Mesenchymal stem cell (in vitro differentiated cells and primary cell): ENCODE results near the gene EED.
A peak's percentile ranks its signal among the peaks of the same experiment; 100 is the strongest.
"Not testable (repeated sequence)": the region's sequence is repeated elsewhere in the genome, so short reads cannot be mapped to it uniquely, and the experiment has no call there.

Source experiments
- DNase-seq: peaks from one replicate; pipeline ENCODE4 v3.0.0-alpha.2; 2013
- H2AFZ ChIP-seq: one replicate; pipeline ENCODE4 v1.6.1; 2013; ENCODE audit warnings: low read depth, mild to moderate bottlenecking, control low read depth, inconsistent platforms, low read length, moderate library complexity
- H2AK5ac ChIP-seq: 2 replicates; pipeline ENCODE4 v1.6.1; 2013; ENCODE audit warnings: low read length, moderate library complexity, mild to moderate bottlenecking, inconsistent platforms; ENCODE audit not compliant: severe bottlenecking
- H2BK120ac ChIP-seq: one replicate; pipeline ENCODE4 v1.6.1; 2013; ENCODE audit warnings: low read depth, mild to moderate bottlenecking, inconsistent platforms, low read length, moderate library complexity
- H2BK12ac ChIP-seq, 2 experiments: one replicate each; pipeline ENCODE4 v1.6.1; 2013; ENCODE audit warnings: inconsistent platforms in 2 of 2, low read length in 2 of 2, mild to moderate bottlenecking in 2 of 2, moderate library complexity in 2 of 2, control low read depth in 1 of 2
- H2BK15ac ChIP-seq: one replicate; pipeline ENCODE4 v1.6.1; 2013; ENCODE audit warnings: mild to moderate bottlenecking, low read depth, inconsistent platforms; ENCODE audit not compliant: poor library complexity, severe bottlenecking
- H2BK5ac ChIP-seq: 2 replicates; pipeline ENCODE4 v1.6.1; 2013; ENCODE audit warnings: low read depth, mild to moderate bottlenecking, low read length, control low read depth, inconsistent platforms; ENCODE audit not compliant: poor library complexity, severe bottlenecking
- H3K14ac ChIP-seq, 2 experiments: one replicate each; pipeline ENCODE4 v1.6.1; 2013; ENCODE audit warnings: inconsistent platforms in 2 of 2, low read length in 2 of 2, control low read depth in 1 of 2, mild to moderate bottlenecking in 1 of 2, moderate library complexity in 1 of 2
- H3K18ac ChIP-seq, 2 experiments: one replicate each; pipeline ENCODE4 v1.6.1; 2013; ENCODE audit warnings: inconsistent platforms in 2 of 2, low read length in 2 of 2, control low read depth in 1 of 2, low read depth in 1 of 2, mild to moderate bottlenecking in 1 of 2
- H3K23ac ChIP-seq, 2 experiments: one replicate each; pipeline ENCODE4 v1.6.1; 2013; ENCODE audit warnings: inconsistent platforms in 2 of 2, low read length in 2 of 2, mild to moderate bottlenecking in 2 of 2, moderate library complexity in 2 of 2, control low read depth in 1 of 2
- H3K27ac ChIP-seq: 2 replicates; pipeline ENCODE4 v1.5.1; 2013; ENCODE audit warnings: mild to moderate bottlenecking, moderate library complexity, low read length, control low read depth, inconsistent platforms; ENCODE audit not compliant: poor library complexity, severe bottlenecking
- H3K27me3 ChIP-seq, 2 experiments: 2 replicates each; pipeline versions ENCODE4 v1.6.1 to v1.7.0; 2013; ENCODE audit warnings: low read length in 2 of 2, mild to moderate bottlenecking in 2 of 2, moderate library complexity in 2 of 2, control low read depth in 1 of 2, inconsistent platforms in 1 of 2; ENCODE audit not compliant: control insufficient read depth in 1 of 2, insufficient read depth in 1 of 2
- H3K36me3 ChIP-seq, 2 experiments: 2 replicates each; pipeline versions ENCODE4 v1.6.1 to v1.7.0; 2013; ENCODE audit warnings: low read length in 2 of 2, control low read depth in 1 of 2, inconsistent platforms in 1 of 2, low read depth in 1 of 2, mild to moderate bottlenecking in 1 of 2; ENCODE audit not compliant: insufficient read depth in 2 of 2, control insufficient read depth in 1 of 2
- H3K4ac ChIP-seq, 2 experiments: one replicate each; pipeline ENCODE4 v1.6.1; 2013; ENCODE audit warnings: inconsistent platforms in 2 of 2, low read length in 2 of 2, mild to moderate bottlenecking in 2 of 2, moderate library complexity in 2 of 2, control low read depth in 1 of 2, low read depth in 1 of 2
- H3K4me1 ChIP-seq: 2 replicates; pipeline ENCODE4 v1.6.1; 2013; ENCODE audit warnings: low read depth, low read length, control low read depth; ENCODE audit not compliant: control insufficient read depth, insufficient read depth
- H3K4me2 ChIP-seq: 2 replicates; pipeline ENCODE4 v1.6.1; 2013; ENCODE audit warnings: low read length, mild to moderate bottlenecking, inconsistent platforms; ENCODE audit not compliant: poor library complexity, severe bottlenecking
- H3K4me3 ChIP-seq, 2 experiments: 2 replicates each; pipeline versions ENCODE4 v1.5.1 to v1.7.0; 2013; ENCODE audit warnings: low read length in 2 of 2, mild to moderate bottlenecking in 2 of 2, control low read depth in 1 of 2, low read depth in 1 of 2; ENCODE audit not compliant: insufficient read depth in 1 of 2
- H3K79me1 ChIP-seq: replicated peaks from 2 replicates; pipeline ENCODE4 v1.6.1; 2013; ENCODE audit warnings: mild to moderate bottlenecking, control low read depth, low read length, inconsistent platforms; ENCODE audit not compliant: poor library complexity, severe bottlenecking
- H3K9ac ChIP-seq: 2 replicates; pipeline ENCODE4 v1.7.0; 2013; ENCODE audit warnings: mild to moderate bottlenecking, low read length, moderate library complexity
- H3K9me3 ChIP-seq: 2 replicates; pipeline ENCODE4 v1.7.0; 2013; ENCODE audit warnings: mild to moderate bottlenecking, low read length; ENCODE audit not compliant: control insufficient read depth
- H4K8ac ChIP-seq: one replicate; pipeline ENCODE4 v1.6.1; 2013; ENCODE audit warnings: inconsistent platforms, mild to moderate bottlenecking, low read length, moderate library complexity
- H4K91ac ChIP-seq: one replicate; pipeline ENCODE4 v1.6.1; 2013; ENCODE audit warnings: mild to moderate bottlenecking, low read length, inconsistent platforms
- WGBS: methylation state at CpG from one replicate; pipeline ENCODE4 v1.1.7; 2013; ENCODE audit warnings: mixed read lengths; 5-methylcytosine and 5-hydroxymethylcytosine counted together

The EED gene

DNA sequence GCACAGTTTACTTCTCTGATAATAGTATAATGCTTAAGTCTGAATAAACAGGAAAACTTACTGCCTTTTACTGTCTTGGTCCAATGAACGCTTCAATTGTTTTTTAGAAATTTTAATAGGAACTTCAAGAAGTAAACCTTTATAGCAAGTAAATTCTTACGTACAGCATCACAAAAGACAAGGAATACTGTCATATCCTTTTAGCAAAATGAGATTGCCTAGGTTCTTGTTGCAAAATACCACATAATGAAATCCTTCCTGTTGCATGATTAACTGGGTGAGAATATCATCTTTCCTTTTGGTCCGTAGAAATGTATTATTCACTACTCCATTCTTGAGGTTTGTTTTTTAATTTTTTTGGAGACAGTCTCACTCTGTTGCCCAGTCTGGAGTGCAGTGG is 35.2 kb downstream of the EED start:
- Histone ChIP-seq H2BK15ac (no peak overlapping the region), H3K4me1 (no peaks in the 10 kb centered on the region), H2AK5ac (no peak overlapping the region), H2AFZ (no peak overlapping the region), H3K4me3 (no peak overlapping the region), H3K9me3 (no peaks in the 10 kb centered on the region), H2BK120ac (no peak overlapping the region), H3K23ac (no peak overlapping the region), H3K27ac (no peak overlapping the region), H3K36me3 (peaks cover 3 to 66% of the 10 kb centered on the region in 2 experiments), H3K18ac (no peak overlapping the region), H3K4me2 (no peak overlapping the region), H3K4ac (no peak overlapping the region), H3K14ac (no peak overlapping the region), H3K9ac (no peak overlapping the region), H2BK5ac (no peak overlapping the region), H4K91ac (no peak overlapping the region), H3K27me3 (no peaks in the 10 kb centered on the region), H2BK12ac (no peak overlapping the region), H3K79me1 (peaks cover 17% of the 10 kb centered on the region), H4K8ac (no peak overlapping the region)
- no peak for DNase-seq
- 100% methylated on average over 1 of the region's 3 CpGs for WGBS

DNA sequence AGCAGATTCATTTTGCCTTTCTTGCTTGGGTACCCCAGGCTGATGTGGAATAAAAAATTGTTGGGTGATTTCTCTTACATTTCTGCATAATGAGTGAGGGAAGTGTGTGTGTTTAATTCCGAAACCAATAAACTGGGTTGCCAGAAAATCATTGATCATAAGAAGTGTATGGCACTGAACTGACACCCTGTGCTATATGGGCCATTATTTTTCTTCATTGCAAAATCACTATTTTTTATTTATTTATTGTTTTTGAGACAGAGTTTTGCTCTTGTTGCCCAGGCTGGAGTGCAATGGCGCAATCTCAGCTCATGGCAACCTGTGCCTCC is 42.9 kb downstream of the EED start:
- H2BK15ac ChIP-seq, result no peak overlapping the region
- no peak overlapping the region for H4K91ac ChIP-seq
- WGBS, result 100% methylated on average over 2 of the region's 2 CpGs
- H3K27ac ChIP-seq, result no peak overlapping the region
- H3K14ac ChIP-seq, result no peak overlapping the region
- H3K79me1 ChIP-seq, result no peaks in the 10 kb centered on the region
- H2AFZ ChIP-seq, result no peak overlapping the region
- H3K27me3 ChIP-seq, result no peaks in the 10 kb centered on the region
- no peak overlapping the region for H3K23ac ChIP-seq
- peaks cover 0 to 10% of the 10 kb centered on the region in 2 experiments for H3K36me3 ChIP-seq
- no peak overlapping the region for H4K8ac ChIP-seq
- no peak overlapping the region for H3K4me2 ChIP-seq
- H3K4me3 ChIP-seq, result no peak overlapping the region
- H3K4me1 ChIP-seq, result no peaks in the 10 kb centered on the region
- H3K18ac ChIP-seq, result no peak overlapping the region
- no peak overlapping the region for H3K4ac ChIP-seq
- no peak for DNase-seq
- H2BK120ac ChIP-seq, result no peak overlapping the region
- H2AK5ac ChIP-seq, result no peak overlapping the region
- no peaks in the 10 kb centered on the region for H3K9me3 ChIP-seq
- H3K9ac ChIP-seq, result no peak overlapping the region
- H2BK12ac ChIP-seq, result no peak overlapping the region
- no peak overlapping the region for H2BK5ac ChIP-seq

DNA sequence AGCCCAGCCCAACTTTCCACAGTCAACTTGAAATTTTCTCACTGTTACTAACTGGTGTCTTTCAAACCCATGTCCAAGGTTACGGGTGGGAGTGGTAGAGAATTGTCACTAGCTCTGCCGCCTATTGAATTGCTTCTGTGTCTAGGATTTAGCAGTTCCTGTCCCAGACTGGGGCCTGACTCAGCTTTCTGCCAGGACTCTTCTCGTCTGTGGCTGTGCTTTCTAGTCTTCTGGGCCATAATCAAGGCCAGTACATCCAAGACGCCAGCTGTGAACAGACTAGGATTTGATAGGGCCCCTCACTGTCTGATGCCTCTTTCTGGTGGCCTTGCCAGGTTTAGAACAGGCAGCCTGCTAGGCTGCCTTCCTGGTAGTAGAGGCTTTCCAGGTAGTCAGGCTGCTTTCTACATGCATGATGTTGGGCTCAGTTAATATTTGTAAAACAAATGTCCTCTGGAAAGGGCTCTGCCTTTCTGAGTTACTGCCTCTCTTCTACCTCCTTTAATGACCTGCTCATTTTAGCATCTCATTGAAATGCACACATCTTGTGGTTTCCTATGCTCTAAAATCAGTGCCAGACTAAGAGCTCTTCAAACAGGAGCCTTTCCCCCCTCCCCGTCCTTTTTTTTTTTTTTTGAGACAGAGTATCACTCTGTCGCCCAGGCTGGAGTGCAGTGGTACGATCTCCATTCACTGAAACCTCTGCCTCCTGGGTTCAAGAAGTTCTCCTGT is 44.4 kb downstream of the EED start:
- Histone ChIP-seq H3K23ac (no peak overlapping the region), H3K18ac (no peak overlapping the region)

DNA sequence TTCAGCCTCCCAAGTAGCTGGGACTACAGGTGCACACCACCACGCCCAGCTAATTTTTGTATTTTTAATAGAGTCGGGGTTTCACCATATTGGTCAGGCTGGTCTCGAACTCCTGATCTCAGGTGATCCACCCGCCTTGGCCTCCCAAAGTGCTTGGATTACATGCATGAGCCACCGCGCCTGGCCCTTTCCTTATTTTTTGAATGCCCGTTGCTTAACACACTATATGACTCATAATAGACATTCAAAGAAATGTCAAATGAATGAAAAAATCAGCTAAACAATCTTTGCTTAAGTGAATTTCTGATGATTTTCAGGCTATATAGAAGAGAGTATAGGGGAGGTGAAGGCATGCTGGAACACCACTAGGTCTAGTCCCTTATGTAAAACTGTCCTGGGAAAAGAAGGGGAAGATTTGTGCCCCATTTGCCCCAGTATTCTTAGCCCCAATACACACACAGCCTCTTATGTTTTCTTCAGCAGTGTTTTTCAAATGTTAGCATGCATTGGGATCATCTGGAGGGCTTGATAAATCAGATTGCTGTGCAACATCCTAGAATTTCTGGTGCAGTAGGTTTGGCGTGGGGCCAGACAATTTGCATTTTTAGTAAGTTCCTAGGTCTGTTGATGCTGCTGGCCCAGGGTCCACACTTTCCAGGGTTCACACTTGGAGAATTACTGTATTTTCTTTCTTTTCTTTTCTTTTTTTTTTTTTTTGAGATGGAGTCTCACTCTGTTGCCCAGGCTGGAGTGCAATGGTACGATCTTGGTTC is 45.1 kb downstream of the EED start:
- WGBS, result 81% methylated on average over 6 of the region's 9 CpGs
- not testable (repeated sequence) for H3K4me1 ChIP-seq, H2BK120ac ChIP-seq, H2AK5ac ChIP-seq, H3K9ac ChIP-seq, DNase-seq, H2BK15ac ChIP-seq, H3K27me3 ChIP-seq, H3K4me3 ChIP-seq, H3K18ac ChIP-seq, H4K91ac ChIP-seq, H3K36me3 ChIP-seq, H3K4me2 ChIP-seq, H2BK5ac ChIP-seq, H3K79me1 ChIP-seq, H3K23ac ChIP-seq, H2AFZ ChIP-seq, H3K14ac ChIP-seq, H3K27ac ChIP-seq, H3K4ac ChIP-seq, H2BK12ac ChIP-seq, H3K9me3 ChIP-seq, H4K8ac ChIP-seq

More for the DNA sequence above, 44.4 kb downstream of the EED start:
- WGBS, result 78% methylated on average over 7 of the region's 7 CpGs
- Histone ChIP-seq H3K4me2 (no peak overlapping the region), H2BK15ac (no peak overlapping the region), H3K9me3 (no peaks in the 10 kb centered on the region), H4K91ac (no peak overlapping the region), H3K36me3 (peaks cover 0 to 7% of the 10 kb centered on the region in 2 experiments), H3K27ac (no peak overlapping the region), H2BK12ac (no peak overlapping the region), H2AK5ac (peak overlapping the region; percentile 2), H2BK120ac (no peak overlapping the region), H2AFZ (no peak overlapping the region), H3K14ac (no peak overlapping the region), H2BK5ac (no peak overlapping the region), H3K9ac (peak overlapping the region; percentile 31), H3K4me1 (no peaks in the 10 kb centered on the region), H3K79me1 (no peaks in the 10 kb centered on the region), H3K4ac (no peak overlapping the region), H4K8ac (no peak overlapping the region), H3K4me3 (no peak overlapping the region), H3K27me3 (no peaks in the 10 kb centered on the region)
- DNase-seq, result peak; percentile 10
